ENCODE results near the gene CLDN11.

The CLDN11 gene

GRCh38 chr3:170418422-170419398 is at the start of gene CLDN11:
Gene CLDN11, plus strand, starts transcription at chr3:170418868. Its CDS starts 199 bp downstream, at chr3:170419067.
- no peak for DNase-seq (ENCODE audit: low spot score)

DNA sequence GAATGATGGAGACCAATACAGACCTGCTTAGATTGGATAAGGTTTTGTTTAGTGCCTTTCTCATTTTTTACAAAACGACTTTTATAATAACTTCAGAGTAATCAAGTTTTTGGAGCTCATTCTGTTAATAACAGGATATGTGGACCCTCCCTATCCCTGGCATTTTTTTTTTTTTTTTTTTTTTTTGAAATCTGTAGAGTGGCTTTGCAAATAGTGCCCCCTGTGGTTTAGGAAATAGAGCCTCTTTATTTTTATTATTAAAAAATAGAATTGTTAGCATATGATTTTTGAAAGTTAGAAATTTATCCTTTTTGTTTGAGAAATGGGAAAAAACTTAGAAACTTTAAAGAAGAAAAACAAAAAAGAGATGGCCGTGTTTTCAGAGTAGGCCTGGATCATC is 49.7 kb upstream of the CLDN11 start:
- DNase-seq (ENCODE audit: low spot score) = peak; percentile 30

- DNase-seq (ENCODE audit: low spot score) = no peak
These were observed 46.3 kb upstream of the CLDN11 start for GRCh38 chr3:170372190-170372879.

GRCh38 chr3:170383567-170383966 is 35.1 kb upstream of the CLDN11 start:
- no peak for DNase-seq (ENCODE audit: low spot score)

DNA sequence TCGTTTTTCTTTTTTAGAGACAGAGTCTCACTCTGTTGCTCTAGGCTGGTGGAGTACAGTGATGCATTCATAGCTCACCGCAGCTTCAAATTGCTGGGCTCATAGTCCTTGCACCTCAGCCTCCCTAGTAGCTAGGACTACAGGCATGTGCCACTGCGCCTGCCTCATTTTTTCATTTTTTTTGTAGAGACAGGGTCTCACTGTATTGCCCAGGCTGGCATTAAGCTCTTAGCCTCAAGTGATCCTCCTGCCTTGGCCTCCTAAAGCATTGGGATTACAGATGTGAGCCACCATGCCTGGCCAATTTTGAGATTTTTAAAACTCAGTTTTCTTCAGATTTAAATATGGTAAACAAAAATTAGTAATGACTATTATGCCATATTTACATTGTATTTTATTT is 32.2 kb upstream of the CLDN11 start:
- no peak for DNase-seq (ENCODE audit: low spot score)

DNA sequence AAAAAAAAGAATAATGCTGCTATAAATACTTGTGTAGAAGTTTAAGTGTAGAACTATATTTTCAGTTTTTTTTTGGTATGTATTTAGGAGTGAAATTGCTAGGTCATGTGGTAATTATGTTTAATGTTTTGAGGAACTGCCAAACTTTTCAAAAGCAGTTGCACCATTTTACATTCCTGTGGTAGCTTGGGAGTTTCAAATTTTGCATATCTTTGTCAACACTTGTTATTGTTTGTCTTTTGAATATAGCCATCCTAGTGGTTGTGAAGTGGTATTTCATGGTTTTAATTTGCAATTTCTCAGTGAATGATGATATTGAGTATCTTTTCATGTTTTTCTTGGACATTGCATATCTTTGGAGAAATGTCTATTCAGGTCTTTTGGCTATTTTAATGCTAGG is 30.7 kb upstream of the CLDN11 start:
- no peak for DNase-seq (ENCODE audit: low spot score)

DNA sequence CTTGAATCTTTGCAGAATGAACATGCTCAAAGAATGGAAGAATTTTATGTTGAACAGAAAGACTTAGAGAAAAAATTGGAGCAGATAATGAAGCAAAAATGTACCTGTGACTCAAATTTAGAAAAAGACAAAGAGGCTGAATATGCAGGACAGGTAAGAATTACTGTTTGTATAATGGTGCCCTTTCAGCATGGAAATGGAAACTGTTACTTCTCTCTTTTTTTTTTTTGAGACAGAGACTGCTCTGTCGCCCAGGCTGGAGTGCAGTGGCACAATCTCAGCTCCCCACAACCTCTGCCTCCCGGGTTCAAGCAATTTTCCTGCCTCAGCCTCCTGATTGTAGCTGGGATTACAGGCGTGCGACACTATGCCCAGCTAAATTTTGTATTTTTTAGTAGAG is 27.6 kb upstream of the CLDN11 start:
- DNase-seq (ENCODE audit: low spot score) = no peak

DNA sequence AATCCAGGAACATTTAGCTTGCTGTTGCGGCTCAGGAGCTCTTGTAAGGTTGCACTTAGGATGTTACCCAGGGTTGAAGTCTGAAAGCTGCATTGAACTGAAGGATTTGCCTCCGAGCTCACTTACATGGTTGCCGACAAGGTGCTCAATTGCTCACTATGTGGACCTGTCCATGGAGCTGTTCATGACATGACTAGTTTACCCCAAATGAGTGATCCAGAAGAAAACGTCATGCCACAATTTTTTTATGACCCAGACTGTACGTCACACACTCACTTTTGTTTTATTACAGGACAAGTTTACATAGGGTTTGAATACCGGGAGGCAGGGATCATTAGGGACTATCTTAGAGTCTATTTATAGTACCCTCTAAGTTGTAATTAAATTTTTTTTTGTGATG is 21.0 kb upstream of the CLDN11 start:
- no peak for DNase-seq (ENCODE audit: low spot score)

- no peak for DNase-seq (ENCODE audit: low spot score)
These were observed 13.6 kb upstream of the CLDN11 start for GRCh38 chr3:170405101-170405500.

DNA sequence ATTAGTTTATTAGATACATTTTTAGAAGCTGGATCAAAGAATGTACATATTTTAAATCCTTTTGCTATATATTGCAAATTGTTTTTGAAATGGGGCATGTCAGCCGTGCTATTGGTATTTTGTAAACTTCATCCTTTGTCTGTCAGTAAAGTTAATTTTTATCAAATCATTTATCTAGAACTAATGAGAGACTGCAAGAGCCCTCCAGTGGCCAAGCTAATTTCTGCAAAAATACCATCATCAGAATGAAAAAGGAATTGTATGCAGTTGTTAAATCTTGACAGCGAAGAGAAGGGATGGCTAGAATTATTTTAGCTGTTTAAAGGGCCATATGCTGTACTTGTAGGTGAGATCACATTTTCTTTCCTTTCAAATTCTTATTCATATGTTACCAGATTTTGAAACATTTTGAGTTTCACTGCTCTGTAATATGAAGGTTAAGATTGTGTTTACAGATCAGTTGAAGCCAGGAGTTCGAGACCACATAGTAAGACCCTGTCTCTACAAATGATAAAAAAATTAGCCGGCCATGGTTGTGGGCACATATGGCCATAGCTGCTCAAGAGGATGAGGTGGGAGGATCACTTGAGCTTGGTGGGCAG is 8.1 kb upstream of the CLDN11 start:
- DNase-seq (ENCODE audit: low spot score) = peak; percentile 67

DNA sequence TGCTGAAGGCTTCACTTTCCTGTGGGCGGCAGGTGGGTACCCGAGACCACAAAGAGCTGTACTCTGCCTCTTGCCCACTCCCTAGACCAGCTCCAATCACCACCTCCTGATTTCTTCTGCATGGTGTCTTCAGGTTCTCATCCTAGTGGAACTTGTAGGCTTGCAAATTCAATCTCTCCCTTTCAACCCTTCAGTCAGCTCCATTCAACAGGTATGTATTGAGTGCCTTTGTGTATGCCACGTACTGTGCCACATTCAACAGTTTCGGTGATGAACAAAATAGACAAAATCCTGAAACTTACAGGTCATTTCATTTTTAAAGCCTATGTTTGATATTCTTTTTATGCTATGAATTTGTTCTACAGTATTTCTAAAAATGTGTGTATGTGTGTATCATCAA is 5.4 kb upstream of the CLDN11 start:
- no peak for DNase-seq (ENCODE audit: low spot score)

DNA sequence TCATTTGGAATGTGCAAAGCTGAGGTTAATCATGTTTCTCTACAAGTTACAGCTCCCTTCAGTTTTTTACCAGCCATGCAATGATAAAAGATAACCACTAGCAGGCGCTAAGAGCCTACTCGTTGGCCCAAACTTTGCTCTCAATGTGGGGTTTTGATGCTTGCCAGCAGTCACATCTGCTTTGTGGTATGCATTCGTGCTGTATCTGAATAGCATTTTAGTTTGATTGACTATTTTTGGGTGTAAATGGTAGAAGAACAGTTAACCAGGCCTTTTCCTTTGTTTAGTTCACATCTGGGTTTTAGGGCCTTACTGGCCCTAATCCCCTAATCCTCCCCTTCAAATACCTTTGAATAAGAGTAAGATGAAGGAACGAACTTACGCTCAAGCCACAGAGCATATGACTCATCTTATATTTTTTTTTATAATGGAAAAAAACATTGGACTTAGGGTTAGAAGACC is 4.4 kb upstream of the CLDN11 start:
- peak; percentile 83 for DNase-seq (ENCODE audit: low spot score)

GRCh38 chr3:170417090-170417489 is 1.6 kb upstream of the CLDN11 start:
- no peak for DNase-seq (ENCODE audit: low spot score)

DNA sequence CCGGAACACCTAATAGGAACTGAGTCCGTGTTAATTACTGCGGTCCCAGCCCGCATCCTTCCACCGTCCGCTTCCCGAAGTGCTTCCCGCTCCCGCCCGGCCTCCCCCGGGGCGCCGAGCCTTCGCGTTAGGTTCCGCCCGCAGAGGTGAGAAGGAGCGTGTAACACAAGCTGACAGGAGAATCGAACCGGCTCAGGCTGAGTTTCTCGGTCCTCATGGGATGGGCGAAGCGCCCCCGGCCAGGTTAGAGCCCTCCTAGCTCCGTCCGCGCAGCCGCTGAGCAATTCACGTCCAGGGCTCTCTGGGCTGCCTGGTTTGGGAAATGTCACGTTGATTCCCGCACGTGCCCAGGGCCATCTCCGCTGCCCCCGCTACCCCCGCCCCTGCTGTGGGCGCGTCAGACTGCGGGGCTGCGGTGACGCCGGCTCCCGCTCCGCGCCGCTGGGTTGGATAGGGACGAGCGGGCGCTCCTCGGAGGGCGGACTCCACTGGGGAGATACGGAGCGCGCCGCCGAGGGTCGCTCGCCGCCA is 954 bp downstream of the CLDN11 start:
- no peak for DNase-seq (ENCODE audit: low spot score)

- DNase-seq (ENCODE audit: low spot score) = no peak
These were observed 1.7 kb downstream of the CLDN11 start for GRCh38 chr3:170420307-170420821.

DNA sequence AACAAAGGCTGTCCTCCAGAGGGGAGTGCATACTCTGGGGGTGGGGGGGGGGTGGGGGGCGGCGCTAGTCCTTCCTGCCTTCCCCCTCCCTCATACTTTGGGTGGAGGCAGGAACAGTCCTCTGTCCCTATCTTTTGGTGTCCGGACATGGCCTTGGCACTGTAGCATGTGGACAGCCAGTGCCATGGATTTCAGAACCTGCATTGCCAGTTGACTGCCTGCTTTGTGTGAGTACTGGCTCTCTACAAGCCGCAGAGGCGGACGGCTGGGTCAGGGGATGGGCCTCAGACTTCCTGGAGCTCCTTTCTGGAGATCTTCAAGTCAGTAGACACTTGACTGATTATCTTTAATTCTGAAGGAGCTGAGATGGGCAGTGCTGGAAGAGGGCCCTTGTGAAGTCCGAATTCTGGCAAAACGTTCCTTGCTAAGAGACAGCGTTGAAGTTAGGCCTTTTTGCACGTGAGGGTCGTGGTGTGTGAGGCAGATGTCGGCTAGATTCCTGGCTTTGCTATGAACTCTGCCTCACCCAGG is 2.5 kb downstream of the CLDN11 start:
- no peak for DNase-seq (ENCODE audit: low spot score)

DNA sequence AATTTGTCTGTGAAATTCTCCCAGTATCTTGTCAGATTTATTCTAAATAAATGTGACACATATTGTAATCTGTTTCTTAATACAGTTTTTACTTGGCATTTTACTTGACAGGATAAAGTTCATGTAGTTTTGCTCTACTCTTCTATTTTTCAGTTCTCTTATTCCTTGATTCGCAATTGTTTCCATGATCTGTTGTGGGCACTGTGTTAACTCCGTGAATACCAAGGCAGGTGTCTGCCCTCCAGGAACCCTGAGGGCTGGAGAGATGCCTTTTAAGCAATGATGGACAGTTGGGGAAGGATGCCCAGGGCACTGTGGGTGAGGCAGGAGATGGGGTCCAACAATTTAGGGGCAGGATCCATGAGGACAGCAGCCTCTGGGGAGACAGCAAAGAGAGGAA is 3.1 kb downstream of the CLDN11 start:
- DNase-seq (ENCODE audit: low spot score) = no peak

GRCh38 chr3:170423001-170423615 is 4.4 kb downstream of the CLDN11 start:
- DNase-seq (ENCODE audit: low spot score) = no peak

GRCh38 chr3:170424879-170425278 is 6.2 kb downstream of the CLDN11 start:
- DNase-seq (ENCODE audit: low spot score) = no peak

- no peak for DNase-seq (ENCODE audit: low spot score)
These were observed 7.0 kb downstream of the CLDN11 start for GRCh38 chr3:170425491-170426239.

Measured in NAMALWA (cell line).